ENCODE data around the gene MAP3K2.

The MAP3K2 gene

GRCh38 chr2:127419448-127420038 is 31.8 kb upstream of the MAP3K2 start:
- peaks cover 17 to 41% of the 10 kb centered on the region in 2 donors for H3K27me3 ChIP-seq (ENCODE audit: control insufficient read depth in 1 of 2, insufficient read depth in 2 of 2, low read length in 2 of 2)
- no peak overlapping the region for H3K4me3 ChIP-seq (ENCODE audit: low read depth in 1 of 2, low read length in 2 of 2)
- H3K9ac ChIP-seq (ENCODE audit: low read length), result no peak overlapping the region
- no peaks in the 10 kb centered on the region for H3K36me3 ChIP-seq (ENCODE audit: insufficient read depth, low read length)
- H3K4me1 ChIP-seq (ENCODE audit: insufficient read depth, low read length), result no peaks in the 10 kb centered on the region
- H3K9me3 ChIP-seq (ENCODE audit: low read length), result no peaks in the 10 kb centered on the region
- H3K27ac ChIP-seq (ENCODE audit: low read depth, low read length), result no peak overlapping the region

GRCh38 chr2:127419112-127419430 is 31.3 kb upstream of the MAP3K2 start:
- Histone ChIP-seq H3K9ac (ENCODE audit: low read length) (no peak overlapping the region), H3K9me3 (ENCODE audit: low read length) (no peaks in the 10 kb centered on the region), H3K4me1 (ENCODE audit: insufficient read depth, low read length) (no peaks in the 10 kb centered on the region), H3K36me3 (ENCODE audit: insufficient read depth, low read length) (no peaks in the 10 kb centered on the region), H3K27me3 (ENCODE audit: control insufficient read depth in 1 of 2, insufficient read depth in 2 of 2, low read length in 2 of 2) (peaks cover 17 to 38% of the 10 kb centered on the region in 2 donors), H3K27ac (ENCODE audit: low read depth, low read length) (no peak overlapping the region), H3K4me3 (ENCODE audit: low read depth in 1 of 2, low read length in 2 of 2) (no peak overlapping the region)

DNA sequence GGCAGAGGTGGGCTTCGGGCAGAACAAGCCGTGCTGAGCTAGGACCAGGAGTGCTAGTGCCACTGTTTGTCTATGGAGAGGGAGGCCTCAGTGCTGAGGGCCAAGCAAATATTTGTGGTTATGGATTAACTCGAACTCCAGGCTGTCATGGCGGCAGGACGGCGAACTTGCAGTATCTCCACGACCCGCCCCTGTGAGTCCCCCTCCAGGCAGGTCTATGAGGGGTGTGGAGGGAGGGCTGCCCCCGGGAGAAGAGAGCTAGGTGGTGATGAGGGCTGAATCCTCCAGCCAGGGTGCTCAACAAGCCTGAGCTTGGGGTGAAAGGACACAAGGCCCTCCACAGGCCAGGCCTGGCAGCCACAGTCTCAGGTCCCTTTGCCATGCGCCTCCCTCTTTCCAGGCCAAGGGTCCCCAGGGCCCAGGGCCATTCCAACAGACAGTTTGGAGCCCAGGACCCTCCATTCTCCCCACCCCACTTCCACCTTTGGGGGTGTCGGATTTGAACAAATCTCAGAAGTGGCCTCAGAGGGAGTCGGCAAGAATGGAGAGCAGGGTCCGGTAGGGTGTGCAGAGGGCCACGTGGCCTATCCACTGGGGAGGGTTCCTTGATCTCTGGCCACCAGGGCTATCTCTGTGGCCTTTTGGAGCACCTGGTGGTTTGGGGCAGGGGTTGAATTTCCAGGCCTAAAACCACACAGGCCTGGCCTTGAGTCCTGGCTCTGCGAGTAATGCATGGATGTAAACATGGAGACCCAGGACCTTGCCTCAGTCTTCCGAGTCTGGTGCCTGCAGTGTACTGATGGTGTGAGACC is 30.7 kb upstream of the MAP3K2 start, which contains the start of gene PROC:
Gene PROC (plus strand): TSS at position 128 of the 812 bp plus-strand sequence. CDS start 1,516 bp downstream, outside the sequence.
- Histone ChIP-seq H3K4me3 (ENCODE audit: low read depth in 1 of 2, low read length in 2 of 2) (no peak within 1 kb of the TSS), H3K9me3 (ENCODE audit: low read length) (no peaks in the 10 kb centered on the region), H3K36me3 (ENCODE audit: insufficient read depth, low read length) (no peaks in the 10 kb centered on the region), H3K4me1 (ENCODE audit: insufficient read depth, low read length) (no peaks in the 10 kb centered on the region), H3K27me3 (ENCODE audit: control insufficient read depth in 1 of 2, insufficient read depth in 2 of 2, low read length in 2 of 2) (peaks cover 17 to 34% of the 10 kb centered on the region in 2 donors), H3K9ac (ENCODE audit: low read length) (no peak within 1 kb of the TSS), H3K27ac (ENCODE audit: low read depth, low read length) (no peak within 1 kb of the TSS)

DNA sequence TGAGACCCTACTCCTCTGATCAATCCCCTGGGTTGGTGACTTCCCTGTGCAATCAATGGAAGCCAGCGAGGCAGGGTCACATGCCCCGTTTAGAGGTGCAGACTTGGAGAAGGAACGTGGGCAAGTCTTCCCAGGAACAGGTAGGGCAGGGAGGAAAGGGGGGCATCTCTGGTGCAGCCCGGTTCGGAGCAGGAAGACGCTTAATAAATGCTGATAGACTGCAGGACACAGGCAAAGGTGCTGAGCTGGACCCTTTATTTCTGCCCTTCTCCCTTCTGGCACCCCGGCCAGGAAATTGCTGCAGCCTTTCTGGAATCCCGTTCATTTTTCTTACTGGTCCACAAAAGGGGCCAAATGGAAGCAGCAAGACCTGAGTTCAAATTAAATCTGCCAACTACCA is 29.6 kb upstream of the MAP3K2 start:
- Histone ChIP-seq H3K9me3 (ENCODE audit: low read length) (no peaks in the 10 kb centered on the region), H3K36me3 (ENCODE audit: insufficient read depth, low read length) (no peaks in the 10 kb centered on the region), H3K27ac (ENCODE audit: low read depth, low read length) (no peak overlapping the region), H3K27me3 (ENCODE audit: control insufficient read depth in 1 of 2, insufficient read depth in 2 of 2, low read length in 2 of 2) (peaks cover 17 to 23% of the 10 kb centered on the region in 2 donors), H3K4me1 (ENCODE audit: insufficient read depth, low read length) (no peaks in the 10 kb centered on the region), H3K9ac (ENCODE audit: low read length) (no peak overlapping the region), H3K4me3 (ENCODE audit: low read depth in 1 of 2, low read length in 2 of 2) (no peak overlapping the region)

- H3K27me3 ChIP-seq (ENCODE audit: control insufficient read depth in 1 of 2, insufficient read depth in 2 of 2, low read length in 2 of 2), result peaks cover 15 to 17% of the 10 kb centered on the region in 2 donors
- peaks cover 1% of the 10 kb centered on the region for H3K4me1 ChIP-seq (ENCODE audit: insufficient read depth, low read length)
- peak overlapping the region in 1 of 2 donors; percentile 21 for H3K4me3 ChIP-seq (ENCODE audit: low read depth in 1 of 2, low read length in 2 of 2)
- H3K9me3 ChIP-seq (ENCODE audit: low read length), result no peaks in the 10 kb centered on the region
- H3K9ac ChIP-seq (ENCODE audit: low read length), result no peak overlapping the region
- H3K36me3 ChIP-seq (ENCODE audit: insufficient read depth, low read length), result no peaks in the 10 kb centered on the region
- H3K27ac ChIP-seq (ENCODE audit: low read depth, low read length), result no peak overlapping the region
Observed at GRCh38 chr2:127416506-127417001, 28.8 kb upstream of the MAP3K2 start.

DNA sequence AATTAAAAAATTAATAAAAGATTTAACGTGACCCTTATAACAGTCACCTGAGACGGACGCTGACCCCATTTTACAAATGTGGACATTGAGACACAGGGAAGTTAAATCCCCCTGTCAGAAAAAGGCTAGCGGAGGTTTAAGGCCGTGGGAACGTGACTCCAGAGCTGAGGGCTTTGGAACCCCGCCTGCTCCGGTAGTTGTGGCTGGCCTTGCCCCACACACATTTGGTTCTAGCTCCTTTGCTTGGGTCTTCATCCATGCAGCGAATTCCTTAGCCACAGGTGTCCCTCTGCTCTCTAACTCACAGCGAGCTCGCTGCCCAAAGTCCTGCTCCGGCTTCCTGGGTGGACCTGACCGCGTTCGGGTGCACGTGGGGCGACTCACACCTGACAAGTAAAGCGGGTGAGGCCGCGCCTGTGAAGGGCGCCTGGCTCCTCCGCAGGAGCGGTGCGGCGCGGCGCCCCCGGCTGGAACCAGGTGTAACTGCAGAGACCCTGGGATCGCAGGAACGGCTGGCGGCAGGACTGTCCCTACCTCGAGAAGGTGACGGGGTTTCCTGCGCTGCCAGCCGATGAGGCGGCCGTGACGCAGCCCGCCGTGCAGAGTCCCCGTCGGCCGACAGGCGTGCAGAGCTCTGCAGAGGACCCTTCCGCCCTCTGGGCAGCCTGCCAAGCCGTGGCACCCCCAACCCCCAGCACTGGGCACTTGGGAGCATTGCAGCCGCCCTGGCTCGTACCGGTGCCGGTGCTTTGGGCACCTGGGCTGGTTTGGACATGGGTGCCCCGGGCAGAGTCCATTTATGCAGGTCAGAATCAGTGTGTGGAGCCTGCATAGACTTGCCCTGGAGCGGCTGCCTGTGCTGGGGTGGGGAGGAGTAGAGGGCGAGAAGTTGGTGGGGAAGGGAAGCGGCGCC is 28.1 kb upstream of the MAP3K2 start:
- Histone ChIP-seq H3K27me3 (ENCODE audit: control insufficient read depth in 1 of 2, insufficient read depth in 2 of 2, low read length in 2 of 2) (peaks cover 15 to 17% of the 10 kb centered on the region in 2 donors), H3K9ac (ENCODE audit: low read length) (no peak overlapping the region), H3K4me1 (ENCODE audit: insufficient read depth, low read length) (peaks cover 4% of the 10 kb centered on the region), H3K36me3 (ENCODE audit: insufficient read depth, low read length) (no peaks in the 10 kb centered on the region), H3K4me3 (ENCODE audit: low read depth in 1 of 2, low read length in 2 of 2) (peak overlapping the region in 1 of 2 donors; percentile 21), H3K9me3 (ENCODE audit: low read length) (no peaks in the 10 kb centered on the region), H3K27ac (ENCODE audit: low read depth, low read length) (no peak overlapping the region)

DNA sequence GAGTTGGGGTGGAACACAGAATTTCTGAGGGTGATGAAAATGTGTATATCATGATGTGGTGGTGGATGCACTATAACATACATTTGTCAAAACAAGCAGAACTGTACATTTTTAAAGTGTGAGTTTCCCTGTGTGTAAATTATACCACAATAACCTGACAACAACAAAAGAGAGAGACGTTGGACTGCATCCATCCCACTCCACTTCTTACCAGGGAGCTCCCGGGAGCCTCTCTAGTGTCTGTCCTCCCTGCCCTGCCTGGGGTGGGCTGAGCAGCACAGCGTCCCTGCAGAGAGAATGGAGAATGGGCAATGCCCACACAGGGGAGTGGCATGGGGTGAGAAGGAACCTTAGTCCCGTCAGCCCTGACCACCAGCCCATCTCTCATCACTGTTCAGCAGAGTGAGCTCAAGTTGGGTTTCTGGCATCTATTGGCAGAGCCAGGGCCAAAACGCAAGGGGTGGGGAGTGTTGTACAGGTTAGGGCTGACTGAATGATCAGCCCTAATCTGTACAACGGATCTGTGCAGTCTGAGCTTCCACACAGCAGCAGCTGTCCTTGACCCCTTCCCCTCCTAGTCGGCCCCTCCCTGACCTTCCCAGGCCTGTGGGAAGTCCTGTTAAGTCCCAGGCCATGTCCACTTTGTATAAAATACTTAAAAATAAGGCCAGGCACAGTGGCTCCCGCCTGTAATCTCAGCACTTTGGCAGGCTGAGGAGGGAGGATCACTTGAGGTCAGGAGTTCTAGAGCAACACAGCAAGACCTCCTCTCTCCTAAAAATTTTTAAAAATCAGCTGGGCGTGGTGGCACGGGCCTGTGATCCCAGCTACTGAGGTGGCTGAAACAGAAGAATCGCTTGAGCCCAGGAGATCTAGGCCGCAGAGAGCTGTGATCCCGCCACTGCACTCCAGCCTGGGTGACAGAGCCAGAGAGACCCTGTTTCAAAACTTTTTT is 27.1 kb upstream of the MAP3K2 start:
- no peak overlapping the region for H3K9ac ChIP-seq (ENCODE audit: low read length)
- no peaks in the 10 kb centered on the region for H3K36me3 ChIP-seq (ENCODE audit: insufficient read depth, low read length)
- no peak overlapping the region for H3K4me3 ChIP-seq (ENCODE audit: low read depth in 1 of 2, low read length in 2 of 2)
- peaks cover 4% of the 10 kb centered on the region for H3K4me1 ChIP-seq (ENCODE audit: insufficient read depth, low read length)
- no peak overlapping the region for H3K27ac ChIP-seq (ENCODE audit: low read depth, low read length)
- H3K9me3 ChIP-seq (ENCODE audit: low read length), result no peaks in the 10 kb centered on the region
- peaks cover 9% of the 10 kb centered on the region in 2 donors for H3K27me3 ChIP-seq (ENCODE audit: control insufficient read depth in 1 of 2, insufficient read depth in 2 of 2, low read length in 2 of 2)

GRCh38 chr2:127413782-127414637 is 26.2 kb upstream of the MAP3K2 start:
- no peak overlapping the region for H3K27ac ChIP-seq (ENCODE audit: low read depth, low read length)
- no peak overlapping the region for H3K9ac ChIP-seq (ENCODE audit: low read length)
- H3K36me3 ChIP-seq (ENCODE audit: insufficient read depth, low read length), result no peaks in the 10 kb centered on the region
- peaks cover 4% of the 10 kb centered on the region for H3K4me1 ChIP-seq (ENCODE audit: insufficient read depth, low read length)
- peaks cover 8 to 9% of the 10 kb centered on the region in 2 donors for H3K27me3 ChIP-seq (ENCODE audit: control insufficient read depth in 1 of 2, insufficient read depth in 2 of 2, low read length in 2 of 2)
- no peak overlapping the region for H3K4me3 ChIP-seq (ENCODE audit: low read depth in 1 of 2, low read length in 2 of 2)
- H3K9me3 ChIP-seq (ENCODE audit: low read length), result no peaks in the 10 kb centered on the region

- peaks cover 8 to 9% of the 10 kb centered on the region in 2 donors for H3K27me3 ChIP-seq (ENCODE audit: control insufficient read depth in 1 of 2, insufficient read depth in 2 of 2, low read length in 2 of 2)
Observed at GRCh38 chr2:127413200-127413599, 25.4 kb upstream of the MAP3K2 start.

More at GRCh38 chr2:127413200-127413599, 25.4 kb upstream of the MAP3K2 start:
- Histone ChIP-seq H3K9ac (ENCODE audit: low read length) (no peak overlapping the region), H3K4me3 (ENCODE audit: low read depth in 1 of 2, low read length in 2 of 2) (no peak overlapping the region), H3K4me1 (ENCODE audit: insufficient read depth, low read length) (peaks cover 4% of the 10 kb centered on the region), H3K9me3 (ENCODE audit: low read length) (no peaks in the 10 kb centered on the region), H3K27ac (ENCODE audit: low read depth, low read length) (no peak overlapping the region), H3K36me3 (ENCODE audit: insufficient read depth, low read length) (no peaks in the 10 kb centered on the region)
